Heart left ventricle (tissue), 13 donors: Measurements from ENCODE around the gene SYK.
A peak's percentile ranks its signal among the peaks of the same experiment; 100 is the strongest.

ENCODE experiments used
- CTCF ChIP-seq, 12 donors: fragments of 200-600 bp; sonication (generic) in 4 of 12; IDR thresholded peaks; one replicate each; pipeline versions ENCODE4 v1.5.0 to v1.8.0; 2018 to 2022; ENCODE audit warnings: antibody characterized with exemption in 12 of 12, mild to moderate bottlenecking in 5 of 12
- POLR2A ChIP-seq, 2 donors: fragments of 450-650 bp; IDR thresholded peaks; one replicate each; pipeline ENCODE4 v1.6.1; 2017; ENCODE audit warnings: antibody characterized with exemption in 2 of 2, mild to moderate bottlenecking in 2 of 2, moderate library complexity in 2 of 2
- donor health status: ischemic (EF 13 %, LVEDD 7.1; RV severe dilation, severe dysfunction).
- donor health status: DM: no; HTN: yes; CAD: no.
- donor health status: DM: no; HTN: no; CAD: no.
- donor health status: ischemic (EF 25% LVEDD 6.9; RV normal size, moderate dysfunction).
- donor health status: ischemic (EF 25% LVEDD 5.7; RV mildly dilated, moderate dysfunction).
- donor health status: ischemic (EF 35%, LVEDD 5.7; RV mildly dilated, moderate dysfunction).
- donor health status: nonischemic (EF 11% LVEDD 7.7; RV severe dilation, severe dysfunction).
- donor health status: DM: yes; HTN: yes; CAD: no.
- donor health status: PGD.
- donor health status: ischemic (EF 29% LVEDD 5.4; RV normal size, mild dysfunction).
- donor health status: nonischemic (EF 23%, LVEDD 6.1; RV moderate dilation, normal function).

- TF ChIP-seq CTCF (IDR thresholded peaks at IDR 0.05) (peak; percentile 72 to 93 (median 86)), POLR2A (IDR thresholded peaks at IDR 0.05) (no peak)
These were observed 69.2 kb downstream of the SYK start for GRCh38 chr9:90870621-90871326.
